Measurements from ENCODE around the gene HPCA. TPM values are rescaled to one million over a fixed set of nuclear protein-coding genes. Genes with fewer than 3 reads are reported as not detected.

HPCA gene
- polyA plus RNA-seq, 1 donor (not counting 4 experiments of a cell fraction or from before 2014, with no cell fraction given): not detected

DNA sequence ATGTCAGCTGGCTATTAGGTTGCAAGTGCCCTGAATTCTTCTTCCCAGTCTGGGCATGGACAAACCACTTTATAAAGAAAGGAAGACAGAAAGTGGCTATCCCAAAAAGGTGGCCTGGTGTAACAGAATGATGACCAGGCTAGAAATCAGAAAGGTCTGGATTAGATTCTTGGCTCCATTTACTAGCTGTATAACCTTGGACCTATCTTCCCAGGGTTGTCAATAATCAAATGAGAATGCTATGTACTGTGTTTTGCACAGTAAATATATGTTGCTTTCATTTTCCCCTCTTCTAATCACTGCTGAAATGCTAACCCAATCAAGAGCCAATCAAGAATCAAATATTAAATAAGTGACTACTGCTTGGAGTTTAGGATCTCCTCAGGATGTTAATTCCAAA lies 57.9 kb downstream of the HPCA start:
- Histone ChIP-seq H3K36me3 (ENCODE audit: control insufficient read depth in 2 of 2, extremely low read depth in 1 of 2, insufficient read depth in 2 of 2, low read length in 2 of 2) (peaks cover 25 to 47% of the 10 kb centered on the region in 2 experiments), H3K79me2 (ENCODE audit: control insufficient read depth, insufficient read depth, low read length) (peaks cover 22% of the 10 kb centered on the region), H4K20me1 (ENCODE audit: control insufficient read depth, extremely low read depth, insufficient read depth, low read length) (no peaks in the 10 kb centered on the region)

More for the DNA sequence above, 57.9 kb downstream of the HPCA start:
- Histone ChIP-seq H3K27ac (ENCODE audit: control insufficient read depth, insufficient read depth, low read length) (no peak overlapping the region), H3K9ac (ENCODE audit: control insufficient read depth, extremely low read depth, insufficient read depth, low read length) (no peak overlapping the region), H2AFZ (ENCODE audit: control insufficient read depth, low read length) (no peak overlapping the region), H3K9me3 (ENCODE audit: control insufficient read depth, low read depth, low read length) (no peaks in the 10 kb centered on the region), H3K9me1 (ENCODE audit: control insufficient read depth, extremely low read depth, insufficient read depth, low read length) (no peaks in the 10 kb centered on the region), H3K4me1 (ENCODE audit: control insufficient read depth, extremely low read depth, insufficient read depth, low read length) (peaks cover 26% of the 10 kb centered on the region), H3K4me3 (ENCODE audit: control insufficient read depth in 2 of 3, extremely low read depth in 1 of 3, insufficient read depth in 2 of 3, low read depth in 1 of 3, low read length in 3 of 3) (no peak overlapping the region), H3K27me3 (ENCODE audit: control insufficient read depth, extremely low read depth, insufficient read depth, low read length) (no peaks in the 10 kb centered on the region), H3K4me2 (ENCODE audit: control insufficient read depth, extremely low read depth, insufficient read depth, low read depth, low read length) (no peak overlapping the region)
- TF ChIP-seq EZH2 (IDR thresholded peaks at IDR 0.05; ENCODE audit: low read length): no peak
- TF ChIP-seq, protein P1, sequence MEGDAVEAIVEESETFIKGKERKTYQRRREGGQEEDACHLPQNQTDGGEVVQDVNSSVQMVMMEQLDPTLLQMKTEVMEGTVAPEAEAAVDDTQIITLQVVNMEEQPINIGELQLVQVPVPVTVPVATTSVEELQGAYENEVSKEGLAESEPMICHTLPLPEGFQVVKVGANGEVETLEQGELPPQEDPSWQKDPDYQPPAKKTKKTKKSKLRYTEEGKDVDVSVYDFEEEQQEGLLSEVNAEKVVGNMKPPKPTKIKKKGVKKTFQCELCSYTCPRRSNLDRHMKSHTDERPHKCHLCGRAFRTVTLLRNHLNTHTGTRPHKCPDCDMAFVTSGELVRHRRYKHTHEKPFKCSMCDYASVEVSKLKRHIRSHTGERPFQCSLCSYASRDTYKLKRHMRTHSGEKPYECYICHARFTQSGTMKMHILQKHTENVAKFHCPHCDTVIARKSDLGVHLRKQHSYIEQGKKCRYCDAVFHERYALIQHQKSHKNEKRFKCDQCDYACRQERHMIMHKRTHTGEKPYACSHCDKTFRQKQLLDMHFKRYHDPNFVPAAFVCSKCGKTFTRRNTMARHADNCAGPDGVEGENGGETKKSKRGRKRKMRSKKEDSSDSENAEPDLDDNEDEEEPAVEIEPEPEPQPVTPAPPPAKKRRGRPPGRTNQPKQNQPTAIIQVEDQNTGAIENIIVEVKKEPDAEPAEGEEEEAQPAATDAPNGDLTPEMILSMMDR (optimal IDR thresholded peaks at IDR 0.05 in 1 of 3, IDR thresholded peaks at IDR 0.05 in 1 of 3, conservative IDR thresholded peaks at IDR 0.05 in 1 of 3; ENCODE audit: extremely low read depth in 1 of 3, insufficient read depth in 2 of 3, low read length in 3 of 3): no peak
- DNase-seq (ENCODE audit: low read depth, low spot score) (no peak), FAIRE-seq (no peak)
- dilution Hi-C loops (cut with MboI; ENCODE audit: extremely low pct_ligation_motif_present, low sequenced_read_pairs): no loop called here

Other genes with a start within 250 kb of the HPCA start
- 66.8 to 87.5 TPM (median 69.1 TPM) in 3 replicates for gene ZBTB8OS, start 235.9 kb upstream of the HPCA start, polyA plus RNA-seq
- gene RBBP4, start 235.3 kb upstream of the HPCA start, polyA plus RNA-seq: 37.6 to 87.4 TPM (median 61.5 TPM) in 3 replicates
- 11.2 to 12.0 TPM (median 11.2 TPM) in 3 replicates for gene SYNC, start 183.7 kb upstream of the HPCA start, polyA plus RNA-seq
- gene YARS1, start 69.1 kb upstream of the HPCA start, polyA plus RNA-seq: 32.0 to 97.4 TPM (median 68.4 TPM) in 3 replicates
- 16.2 to 29.0 TPM (median 19.6 TPM) in 3 replicates for gene S100PBP, start 68.8 kb upstream of the HPCA start, polyA plus RNA-seq
- gene FNDC5, start 15.6 kb upstream of the HPCA start, polyA plus RNA-seq: not detected in 3 replicates
- 59.4 to 125 TPM (median 109 TPM) in 3 replicates for gene TMEM54, start 14.9 kb downstream of the HPCA start, polyA plus RNA-seq
- gene RNF19B, start 78.3 kb downstream of the HPCA start, polyA plus RNA-seq: 31.8 to 48.3 TPM (median 33.5 TPM) in 3 replicates
- 193 to 258 TPM (median 256 TPM) in 3 replicates for gene AK2, start 150.4 kb downstream of the HPCA start, polyA plus RNA-seq
- gene AZIN2, start 194.7 kb downstream of the HPCA start, polyA plus RNA-seq: 5.9 to 9.1 TPM (median 6.7 TPM) in 3 replicates